PC-3 (cell line): ENCODE data around the gene MAS1. TPM values are rescaled to one million over a fixed set of nuclear protein-coding genes. Genes with fewer than 3 reads are reported as not detected.

ENCODE experiments used
- ATAC-seq: fragments of 200-7000 bp; cut with Tn5 transposase; 2 replicates; pipeline ENCODE4 v1.9.1; 2020; ENCODE audit warnings: mild to moderate bottlenecking, moderate library complexity
- BruUV-seq: library from RNA; stranded (reverse); fragments of 400-500 nt; replicated peaks from 2 replicates; lab custom pipeline; 2021; lab: Mats Ljungman, UMichigan
- CTCF ChIA-PET: fragments of 300-600 bp; sonication (Branson Sonifier 250); formaldehyde crosslinking; loops from one replicate; lab custom pipeline; 2022; ENCODE audit warnings: antibody characterized with exemption; lab: Charles Lee
- POLR2A ChIA-PET: fragments of 300-600 bp; sonication (Branson Sonifier 250); formaldehyde crosslinking; loops from one replicate; lab custom pipeline; 2022; ENCODE audit warnings: antibody characterized with exemption; ENCODE audit not compliant: unreplicated experiment; lab: Charles Lee
- DNase-seq: peaks from one replicate; pipeline ENCODE4 v3.0.0-alpha.2; 2015
- H2AFZ ChIP-seq: fragments of 300-600 bp; sonication (generic); 2 replicates; pipeline ENCODE4 v1.6.0; 2016; ENCODE audit warnings: antibody characterized with exemption, low read length
- H3F3A ChIP-seq: fragments of 300-600 bp; sonication (generic); one replicate; pipeline ENCODE4 v1.6.0; 2017; ENCODE audit warnings: antibody characterized with exemption, low read length, control low read depth, mild to moderate bottlenecking; ENCODE audit not compliant: unreplicated experiment
- H3K27ac ChIP-seq: fragments of 300-600 bp; sonication (generic); 2 replicates; pipeline ENCODE4 v1.5.1; 2016; ENCODE audit warnings: mild to moderate bottlenecking, low read length
- H3K27me3 ChIP-seq: fragments of 300-600 bp; sonication (generic); 2 replicates; pipeline ENCODE4 v1.6.1; 2016; ENCODE audit warnings: low read length, mixed read lengths
- H3K36me3 ChIP-seq: fragments of 300-600 bp; sonication (generic); 2 replicates; pipeline ENCODE4 v1.6.1; 2016; ENCODE audit warnings: low read depth, mixed run types, low read length, mixed read lengths
- H3K4me1 ChIP-seq: fragments of 300-600 bp; sonication (generic); 2 replicates; pipeline ENCODE4 v1.5.1; 2016; ENCODE audit warnings: low read length; ENCODE audit not compliant: insufficient read depth
- H3K4me2 ChIP-seq: fragments of 300-600 bp; sonication (generic); 2 replicates; pipeline ENCODE4 v1.6.0; 2016; ENCODE audit warnings: low read length
- H3K4me3 ChIP-seq: fragments of 300-600 bp; sonication (generic); 2 replicates; pipeline ENCODE4 v1.5.1; 2016; ENCODE audit warnings: mild to moderate bottlenecking, low read length, mixed read lengths
- H3K79me2 ChIP-seq: fragments of 300-600 bp; sonication (generic); 2 replicates; pipeline ENCODE4 v1.6.1; 2017; ENCODE audit warnings: low read length, mixed read lengths
- H3K9ac ChIP-seq: fragments of 300-600 bp; sonication (generic); 2 replicates; pipeline ENCODE4 v1.6.0; 2016; ENCODE audit warnings: mild to moderate bottlenecking, low read length
- H3K9me2 ChIP-seq: fragments of 300-600 bp; sonication (generic); replicated peaks from 2 replicates; pipeline ENCODE4 v1.6.1; 2016; ENCODE audit warnings: mixed run types, low read length, mixed read lengths
- H3K9me3 ChIP-seq: fragments of 300-600 bp; sonication (generic); 2 replicates; pipeline ENCODE4 v1.6.1; 2016; ENCODE audit warnings: low read length, mixed read lengths
- H4K20me1 ChIP-seq: fragments of 300-600 bp; sonication (generic); 2 replicates; pipeline ENCODE4 v1.6.1; 2016; ENCODE audit warnings: low read length, mixed read lengths
- EZH2 ChIP-seq: fragments of 300-600 bp; sonication (generic); IDR thresholded peaks from one replicate; pipeline ENCODE4 v1.6.1; 2017; ENCODE audit warnings: antibody characterized with exemption, mild to moderate bottlenecking, low read length; ENCODE audit not compliant: unreplicated experiment
- EZH2phosphoT487 ChIP-seq: fragments of 300-600 bp; sonication (generic); IDR thresholded peaks from 2 replicates; pipeline ENCODE4 v1.6.1; 2018; ENCODE audit warnings: mild to moderate bottlenecking, antibody characterized with exemption, low read length, borderline replicate concordance
- intact Hi-C: fragments of 100-400 bp; cut with micrococcal nuclease; formaldehyde crosslinking; loops from 2 replicates; pipeline ENCODE4 v1.9.0; 2023
- total RNA-seq: library from RNA; depleted of rRNA; stranded (reverse); fragments of >200 nt; gene quantifications from 2 replicates; pipeline ENCODE4 v1.2.3, GENCODE V29; 2014
- TF ChIP-seq, protein P1 (sequence below): fragments of 300-600 bp; sonication (generic); conservative IDR thresholded peaks from 2 replicates; pipeline ENCODE4 v1.5.1; 2017; ENCODE audit warnings: antibody characterized with exemption, low read depth, mild to moderate bottlenecking, low read length

Gene MAS1
- total RNA-seq, 1 experiment from 2014 or later: not detected

DNA sequence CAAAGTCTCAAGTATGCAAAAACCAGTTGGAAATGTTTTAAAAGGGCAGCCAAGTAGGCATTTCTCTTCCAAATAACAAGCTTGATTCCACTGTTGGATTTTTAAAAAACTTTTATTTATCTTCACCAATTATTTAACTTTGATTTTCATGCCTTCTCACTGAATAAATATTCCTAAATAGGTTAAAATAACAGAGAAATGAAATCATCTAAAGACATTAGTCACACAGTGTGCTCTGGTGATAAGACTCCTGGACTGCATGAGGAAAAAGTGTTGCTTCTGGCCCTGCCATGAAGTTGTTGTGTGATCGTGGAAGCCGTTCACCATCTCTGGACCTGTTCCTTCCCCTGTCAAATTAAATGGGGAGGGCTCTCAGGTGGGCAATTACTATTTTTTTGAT, 44.3 kb downstream of the MAS1 start:
- intact Hi-C loops: no loop called here
- H3K27ac ChIP-seq: no peak overlapping the region
- no peaks in the 10 kb centered on the region for H3K27me3 ChIP-seq
- CTCF ChIA-PET: no interaction called here
- DNase-seq (peak; percentile 9), ATAC-seq (peak; percentile 49)
- no peak overlapping the region for H3K4me3 ChIP-seq
- H3K9ac ChIP-seq: no peak overlapping the region
- POLR2A ChIA-PET: no interaction called here
- no peaks in the 10 kb centered on the region for H3K9me2 ChIP-seq
- TF ChIP-seq, protein P1, sequence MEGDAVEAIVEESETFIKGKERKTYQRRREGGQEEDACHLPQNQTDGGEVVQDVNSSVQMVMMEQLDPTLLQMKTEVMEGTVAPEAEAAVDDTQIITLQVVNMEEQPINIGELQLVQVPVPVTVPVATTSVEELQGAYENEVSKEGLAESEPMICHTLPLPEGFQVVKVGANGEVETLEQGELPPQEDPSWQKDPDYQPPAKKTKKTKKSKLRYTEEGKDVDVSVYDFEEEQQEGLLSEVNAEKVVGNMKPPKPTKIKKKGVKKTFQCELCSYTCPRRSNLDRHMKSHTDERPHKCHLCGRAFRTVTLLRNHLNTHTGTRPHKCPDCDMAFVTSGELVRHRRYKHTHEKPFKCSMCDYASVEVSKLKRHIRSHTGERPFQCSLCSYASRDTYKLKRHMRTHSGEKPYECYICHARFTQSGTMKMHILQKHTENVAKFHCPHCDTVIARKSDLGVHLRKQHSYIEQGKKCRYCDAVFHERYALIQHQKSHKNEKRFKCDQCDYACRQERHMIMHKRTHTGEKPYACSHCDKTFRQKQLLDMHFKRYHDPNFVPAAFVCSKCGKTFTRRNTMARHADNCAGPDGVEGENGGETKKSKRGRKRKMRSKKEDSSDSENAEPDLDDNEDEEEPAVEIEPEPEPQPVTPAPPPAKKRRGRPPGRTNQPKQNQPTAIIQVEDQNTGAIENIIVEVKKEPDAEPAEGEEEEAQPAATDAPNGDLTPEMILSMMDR: no peak
- no peak for TF ChIP-seq EZH2
- TF ChIP-seq EZH2phosphoT487: no peak
- H3K4me2 ChIP-seq: no peak overlapping the region
- no peak overlapping the region for H2AFZ ChIP-seq
- no peaks in the 10 kb centered on the region for H3K79me2 ChIP-seq
- H3K4me1 ChIP-seq: peaks cover 7% of the 10 kb centered on the region; the same call in 1 of the 2 replicates
- H3K9me3 ChIP-seq: no peaks in the 10 kb centered on the region
- no peaks in the 10 kb centered on the region for H3K36me3 ChIP-seq
- no peaks in the 10 kb centered on the region for H4K20me1 ChIP-seq
- no peaks in the 10 kb centered on the region for H3F3A ChIP-seq
- no TSS peak for BruUV-seq

DNA sequence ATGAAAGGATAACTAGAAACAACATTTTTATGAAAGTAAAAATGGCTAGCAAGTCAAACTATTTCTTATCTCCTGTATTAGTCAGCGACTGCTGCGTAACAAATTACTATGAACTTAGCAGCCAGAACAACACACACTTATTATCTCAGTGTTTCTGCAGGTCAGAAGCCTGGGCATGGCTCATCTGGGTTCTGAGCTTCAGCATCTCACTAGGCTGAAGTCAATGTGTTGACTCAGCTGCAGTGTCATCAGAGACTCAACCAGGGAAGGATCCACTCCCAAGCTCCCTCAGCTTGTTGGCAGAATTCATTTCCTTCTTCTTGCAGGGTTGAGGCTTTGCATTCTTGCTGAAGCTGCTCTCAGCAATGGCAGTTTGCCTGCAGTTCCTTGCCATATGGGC, 44.8 kb downstream of the MAS1 start:
- no peak for ATAC-seq
- H3K36me3 ChIP-seq: no peaks in the 10 kb centered on the region
- no peaks in the 10 kb centered on the region for H3K79me2 ChIP-seq
- H3K9me2 ChIP-seq: no peaks in the 10 kb centered on the region
- CTCF ChIA-PET: no interaction called here
- H2AFZ ChIP-seq: no peak overlapping the region
- no peaks in the 10 kb centered on the region for H3K9me3 ChIP-seq
- H3K27me3 ChIP-seq: no peaks in the 10 kb centered on the region
- TF ChIP-seq EZH2phosphoT487: no peak
- no peak for TF ChIP-seq EZH2
- TF ChIP-seq, protein P1: no peak
- no peak overlapping the region for H3K4me2 ChIP-seq
- intact Hi-C loops: no loop called here
- peaks cover 7% of the 10 kb centered on the region; the same call in 1 of the 2 replicates for H3K4me1 ChIP-seq
- BruUV-seq: no TSS peak
- no peak overlapping the region for H3K27ac ChIP-seq
- DNase-seq: peak; percentile 7
- no peak overlapping the region for H3K4me3 ChIP-seq
- POLR2A ChIA-PET: no interaction called here
- no peaks in the 10 kb centered on the region for H4K20me1 ChIP-seq
- H3K9ac ChIP-seq: no peak overlapping the region
- no peaks in the 10 kb centered on the region for H3F3A ChIP-seq

DNA sequence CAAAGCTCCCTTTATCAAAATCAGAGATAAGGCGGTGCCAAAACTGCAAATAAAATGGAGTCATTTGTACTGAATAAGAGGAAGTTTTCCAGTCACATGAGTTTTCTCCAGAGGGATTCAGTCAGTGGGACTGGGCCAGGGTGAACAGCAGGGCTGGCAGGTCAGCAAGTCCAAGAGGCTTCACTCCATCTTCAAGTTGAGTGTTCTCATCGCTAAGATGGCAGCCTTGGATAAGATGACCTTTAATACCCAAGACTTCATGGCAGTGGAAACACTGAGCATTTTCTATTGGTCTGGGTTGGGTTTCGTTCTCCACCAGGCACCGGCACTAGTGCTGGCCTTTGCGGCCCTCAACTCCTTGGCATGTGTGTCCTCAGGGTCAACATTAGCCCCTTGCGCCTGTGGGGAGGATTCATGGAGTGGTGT, 48.8 kb downstream of the MAS1 start:
- H3K9me2 ChIP-seq: no peaks in the 10 kb centered on the region
- BruUV-seq: no TSS peak
- intact Hi-C loops: no loop called here
- no peaks in the 10 kb centered on the region for H3K27me3 ChIP-seq
- no peaks in the 10 kb centered on the region for H3F3A ChIP-seq
- H3K4me1 ChIP-seq: peaks cover 7% of the 10 kb centered on the region; the same call in 1 of the 2 replicates
- no peaks in the 10 kb centered on the region for H3K79me2 ChIP-seq
- H3K4me3 ChIP-seq: no peak overlapping the region
- H3K36me3 ChIP-seq: peaks cover 3% of the 10 kb centered on the region; the same call in 1 of the 2 replicates
- no peak overlapping the region for H3K27ac ChIP-seq
- H3K9me3 ChIP-seq: no peaks in the 10 kb centered on the region
- ChIA-PET POLR2A (no interaction called here), CTCF (no interaction called here)
- no peak overlapping the region for H2AFZ ChIP-seq
- DNase-seq (no peak), ATAC-seq (no peak)
- no peak for TF ChIP-seq EZH2
- TF ChIP-seq, protein P1: no peak
- no peak for TF ChIP-seq EZH2phosphoT487
- H4K20me1 ChIP-seq: no peaks in the 10 kb centered on the region
- H3K9ac ChIP-seq: no peak overlapping the region
- no peak overlapping the region for H3K4me2 ChIP-seq
